Measurements from ENCODE around the gene ACADVL. TPM values are rescaled to one million over a fixed set of nuclear protein-coding genes. Genes with fewer than 3 reads are reported as not detected.
A peak's percentile ranks its signal among the peaks of the same experiment; 100 is the strongest.

The ACADVL gene
- total RNA-seq, 4 donors from 2014 or later, result 877 to 3,047 (median 1,981) TPM

GRCh38 chr17:7208027-7208571 is 11.6 kb upstream of the ACADVL start:
- Histone ChIP-seq H3K9me3 (no peaks in the 10 kb centered on the region), H3K4me3 (no peak overlapping the region), H3K4me1 (peaks cover 3 to 15% (median 7%) of the 10 kb centered on the region in 4 donors), H3K36me3 (no peaks in the 10 kb centered on the region), H3K27ac (no peak overlapping the region), H3K27me3 (no peaks in the 10 kb centered on the region)
- WGBS, 2 donors (ENCODE audit: low coverage in 1 of 2), result 66 to 100% methylated on average over 1 to 19 of the region's 21 CpGs
- TF ChIP-seq POLR2A (IDR thresholded peaks at IDR 0.05) (no peak), POLR2AphosphoS5 (IDR thresholded peaks at IDR 0.05) (no peak), CTCF (IDR thresholded peaks at IDR 0.05) (no peak), EP300 (IDR thresholded peaks at IDR 0.05; ENCODE audit: low read depth) (no peak)
- no peak for DNase-seq
- intact Hi-C loops (cut with DNase I; ENCODE audit: low total_unique reads), result no loop called here
- in situ Hi-C loops (cut with MboI; ENCODE audit: low pct_ligation_motif_present in 1 of 4, low pct_unique_long_range_greater_than_20kb in 1 of 4, low sequenced_read_pairs in 3 of 4), result no loop called here

GRCh38 chr17:7208754-7209460 is 10.8 kb upstream of the ACADVL start:
- Histone ChIP-seq H3K27ac (no peak overlapping the region), H3K27me3 (no peaks in the 10 kb centered on the region), H3K36me3 (no peaks in the 10 kb centered on the region), H3K4me3 (no peak overlapping the region), H3K4me1 (peaks cover 7 to 21% (median 10%) of the 10 kb centered on the region in 4 donors), H3K9me3 (no peaks in the 10 kb centered on the region)
- in situ Hi-C loops (cut with MboI; ENCODE audit: low pct_ligation_motif_present in 1 of 4, low pct_unique_long_range_greater_than_20kb in 1 of 4, low sequenced_read_pairs in 3 of 4) (no loop called here), intact Hi-C loops (cut with DNase I; ENCODE audit: low total_unique reads) (no loop called here)
- 85 to 86% methylated on average over 4 to 9 of the region's 9 CpGs for WGBS, 2 donors (ENCODE audit: low coverage in 1 of 2)
- no peak for TF ChIP-seq POLR2AphosphoS5 (IDR thresholded peaks at IDR 0.05)
- no peak for DNase-seq

- H3K27ac ChIP-seq, result no peak overlapping the region
- no peaks in the 10 kb centered on the region for H3K27me3 ChIP-seq
- no peaks in the 10 kb centered on the region for H3K36me3 ChIP-seq
- DNase-seq, result no peak
- peaks cover 8 to 31% (median 26%) of the 10 kb centered on the region in 4 donors for H3K4me1 ChIP-seq
- no peak for TF ChIP-seq POLR2A (IDR thresholded peaks at IDR 0.05)
- TF ChIP-seq EP300 (IDR thresholded peaks at IDR 0.05; ENCODE audit: low read depth), result no peak
- no peak for TF ChIP-seq POLR2AphosphoS5 (IDR thresholded peaks at IDR 0.05)
- TF ChIP-seq CTCF (IDR thresholded peaks at IDR 0.05), result no peak
- 27 to 43% methylated on average over 3 to 37 of the region's 37 CpGs for WGBS, 2 donors (ENCODE audit: low coverage in 1 of 2)
- intact Hi-C loops (cut with DNase I; ENCODE audit: low total_unique reads), result no loop called here
- H3K4me3 ChIP-seq, result no peak overlapping the region
- in situ Hi-C loops (cut with MboI; ENCODE audit: low pct_ligation_motif_present in 1 of 4, low pct_unique_long_range_greater_than_20kb in 1 of 4, low sequenced_read_pairs in 3 of 4), result loop anchor here in 1 of 4 donors (10.0 kb wide), 1 partner anchor 167 kb away; the partner anchor contains the start of gene SLC16A11
- no peaks in the 10 kb centered on the region for H3K9me3 ChIP-seq
These were observed 8.1 kb upstream of the ACADVL start for GRCh38 chr17:7211491-7212273.

- no peaks in the 10 kb centered on the region for H3K9me3 ChIP-seq
- no peaks in the 10 kb centered on the region for H3K36me3 ChIP-seq
- H3K4me3 ChIP-seq, result peak overlapping the region in 3 of 4 donors; percentile 25 to 59 (median 33)
- peak overlapping the region; percentile 79 to 100 (median 92) for H3K27ac ChIP-seq
- DNase-seq, result peak; percentile 79
- TF ChIP-seq CTCF (IDR thresholded peaks at IDR 0.05) (peak in 3 of 5 experiments; percentile 12 to 35 (median 17)), POLR2A (IDR thresholded peaks at IDR 0.05) (no peak), POLR2AphosphoS5 (IDR thresholded peaks at IDR 0.05) (no peak)
- in situ Hi-C loops (cut with MboI; ENCODE audit: low pct_ligation_motif_present in 1 of 4, low pct_unique_long_range_greater_than_20kb in 1 of 4, low sequenced_read_pairs in 3 of 4) (loop anchor here in 1 of 4 donors (10.0 kb wide), 1 partner anchor 169 kb away; the partner anchor contains the start of gene SLC16A11), intact Hi-C loops (cut with DNase I; ENCODE audit: low total_unique reads) (no loop called here)
- 4 to 9% methylated on average over 4 to 15 of the region's 15 CpGs for WGBS, 2 donors (ENCODE audit: low coverage in 1 of 2)
- H3K4me1 ChIP-seq, result peaks cover 20 to 50% (median 43%) of the 10 kb centered on the region in 4 donors
- no peaks in the 10 kb centered on the region for H3K27me3 ChIP-seq
These were observed 5.8 kb upstream of the ACADVL start for GRCh38 chr17:7213895-7214299.
